Brain microvascular endothelial cell (primary cell): ENCODE data around the gene ETFA.
"Not testable (repeated sequence)": the region's sequence is repeated elsewhere in the genome, so short reads cannot be mapped to it uniquely, and the experiment has no call there.

Experiments used
- DNase-seq: peaks from one replicate; pipeline ENCODE4 v3.0.0-alpha.2; 2020
- H3K27ac ChIP-seq: fragments of 250-450 bp; sonication (Bioruptor Pico); 2 replicates; pipeline ENCODE4 v1.5.1; 2020; ENCODE audit warnings: mild to moderate bottlenecking, moderate library complexity
- H3K27me3 ChIP-seq: fragments of 250-450 bp; sonication (Bioruptor Pico); replicated peaks from 2 replicates; pipeline ENCODE4 v1.5.1; 2020; ENCODE audit warnings: mild to moderate bottlenecking
- H3K36me3 ChIP-seq: fragments of 250-450 bp; sonication (Bioruptor Pico); replicated peaks from 2 replicates; pipeline ENCODE4 v1.5.1; 2020; ENCODE audit warnings: mild to moderate bottlenecking
- H3K4me3 ChIP-seq: 2 replicates; pipeline ENCODE4 v1.5.1; 2011; ENCODE audit warnings: low read depth, mild to moderate bottlenecking, control low read depth, low read length, moderate library complexity
- CTCF ChIP-seq: IDR thresholded peaks from 2 replicates; pipeline ENCODE4 v1.5.1; 2011; ENCODE audit warnings: low read depth, mild to moderate bottlenecking, moderate library complexity, low read length, control low read depth, inconsistent platforms; ENCODE audit errors: missing control alignments
- in situ Hi-C: cut with HindIII; loops from 2 replicates; pipeline ENCODE4 v1.10.0; 2017; ENCODE audit warnings: low sequenced_read_pairs, low pct_ligation_motif_present

The ETFA gene

GRCh38 chr15:76282465-76282864, 28.8 kb downstream of the ETFA start:
- DNase-seq, result no peak
- no peaks in the 10 kb centered on the region for H3K27me3 ChIP-seq
- TF ChIP-seq CTCF, result no peak
- H3K27ac ChIP-seq, result no peak overlapping the region
- in situ Hi-C loops, result no loop called here
- H3K4me3 ChIP-seq, result no peak overlapping the region
- peaks cover 26% of the 10 kb centered on the region for H3K36me3 ChIP-seq

- no peak for TF ChIP-seq CTCF
- no peak for DNase-seq
- in situ Hi-C loops, result no loop called here
- Histone ChIP-seq H3K4me3 (no peak overlapping the region), H3K27ac (no peak overlapping the region), H3K27me3 (no peaks in the 10 kb centered on the region), H3K36me3 (peaks cover 19% of the 10 kb centered on the region)
Observed at GRCh38 chr15:76278651-76279050, 32.6 kb downstream of the ETFA start.

GRCh38 chr15:76274821-76275220, 36.4 kb downstream of the ETFA start:
- no peak overlapping the region for H3K27ac ChIP-seq
- no peak for TF ChIP-seq CTCF
- no peak for DNase-seq
- no peak overlapping the region for H3K4me3 ChIP-seq
- H3K27me3 ChIP-seq, result no peaks in the 10 kb centered on the region
- in situ Hi-C loops, result no loop called here
- peaks cover 10% of the 10 kb centered on the region for H3K36me3 ChIP-seq

- no peak overlapping the region for H3K4me3 ChIP-seq
- H3K36me3 ChIP-seq, result peaks cover 10% of the 10 kb centered on the region
- DNase-seq, result peak; percentile 14
- TF ChIP-seq CTCF, result no peak
- no peaks in the 10 kb centered on the region for H3K27me3 ChIP-seq
- in situ Hi-C loops, result no loop called here
- H3K27ac ChIP-seq, result no peak overlapping the region
Observed at GRCh38 chr15:76274226-76274625, 37.0 kb downstream of the ETFA start.

GRCh38 chr15:76270876-76271275, 40.4 kb downstream of the ETFA start:
- Histone ChIP-seq H3K4me3 (no peak overlapping the region), H3K27ac (no peak overlapping the region), H3K27me3 (no peaks in the 10 kb centered on the region), H3K36me3 (peaks cover 9% of the 10 kb centered on the region)
- no peak for TF ChIP-seq CTCF
- DNase-seq, result no peak
- in situ Hi-C loops, result no loop called here

GRCh38 chr15:76267077-76267476, 44.2 kb downstream of the ETFA start:
- H3K27ac ChIP-seq, result no peak overlapping the region
- no peak overlapping the region for H3K4me3 ChIP-seq
- no peak for DNase-seq
- H3K36me3 ChIP-seq, result peaks cover 19% of the 10 kb centered on the region
- no peak for TF ChIP-seq CTCF
- H3K27me3 ChIP-seq, result no peaks in the 10 kb centered on the region
- in situ Hi-C loops, result no loop called here

- in situ Hi-C loops, result not testable (repeated sequence)
Observed at GRCh38 chr15:76265769-76266168, 45.5 kb downstream of the ETFA start.

More at GRCh38 chr15:76265769-76266168, 45.5 kb downstream of the ETFA start:
- peaks cover 19% of the 10 kb centered on the region for H3K36me3 ChIP-seq
- not testable (repeated sequence) for DNase-seq, H3K4me3 ChIP-seq, H3K27me3 ChIP-seq, H3K27ac ChIP-seq
